T-helper 1 cell treated with Interleukin-12 subunit alpha and Interleukin-12 subunit beta and Interleukin-4 antibody, amounts not matched to agents 30 μg/mL and 1 μg/mL, for 36 hours (primary cell): Measurements from ENCODE around the gene FAAH.

Experiments
- H3K27ac Mint-ChIP-seq: one replicate; pipeline ENCODE4 v1.8.0; 2021; ENCODE audit warnings: mild to moderate bottlenecking, mixed read lengths
- H3K27me3 Mint-ChIP-seq: one replicate; pipeline ENCODE4 v1.8.0; 2021; ENCODE audit warnings: low read depth, mixed read lengths
- H3K36me3 Mint-ChIP-seq: one replicate; pipeline ENCODE4 v1.8.0; 2021; ENCODE audit warnings: low read depth, mixed read lengths
- H3K4me1 Mint-ChIP-seq: one replicate; pipeline ENCODE4 v1.8.0; 2021; ENCODE audit warnings: low read depth, mixed read lengths
- H3K4me3 Mint-ChIP-seq: one replicate; pipeline ENCODE4 v1.8.0; 2021; ENCODE audit warnings: mild to moderate bottlenecking, moderate library complexity, mixed read lengths
- H3K9me3 Mint-ChIP-seq: one replicate; pipeline ENCODE4 v1.8.0; 2021; ENCODE audit warnings: mixed read lengths

Gene FAAH

GRCh38 chr1:46406881-46407608, 12.9 kb downstream of the FAAH start:
- H3K27me3 Mint-ChIP-seq, result no peaks in the 10 kb centered on the region
- no peaks in the 10 kb centered on the region for H3K9me3 Mint-ChIP-seq
- no peak overlapping the region for H3K27ac Mint-ChIP-seq
- H3K36me3 Mint-ChIP-seq, result no peaks in the 10 kb centered on the region
- H3K4me3 Mint-ChIP-seq, result no peak overlapping the region
- no peaks in the 10 kb centered on the region for H3K4me1 Mint-ChIP-seq

GRCh38 chr1:46407636-46408035, 13.5 kb downstream of the FAAH start:
- Mint-ChIP-seq H3K36me3 (no peaks in the 10 kb centered on the region), H3K27ac (no peak overlapping the region), H3K9me3 (no peaks in the 10 kb centered on the region), H3K27me3 (no peaks in the 10 kb centered on the region), H3K4me1 (no peaks in the 10 kb centered on the region), H3K4me3 (no peak overlapping the region)

GRCh38 chr1:46408356-46409062, 14.4 kb downstream of the FAAH start:
- no peaks in the 10 kb centered on the region for H3K36me3 Mint-ChIP-seq
- H3K4me3 Mint-ChIP-seq, result no peak overlapping the region
- H3K27ac Mint-ChIP-seq, result peak overlapping the region; percentile 59
- no peaks in the 10 kb centered on the region for H3K27me3 Mint-ChIP-seq
- H3K9me3 Mint-ChIP-seq, result no peaks in the 10 kb centered on the region
- no peaks in the 10 kb centered on the region for H3K4me1 Mint-ChIP-seq

- no peak overlapping the region for H3K27ac Mint-ChIP-seq
- H3K9me3 Mint-ChIP-seq, result no peaks in the 10 kb centered on the region
- H3K4me1 Mint-ChIP-seq, result no peaks in the 10 kb centered on the region
- H3K27me3 Mint-ChIP-seq, result no peaks in the 10 kb centered on the region
- H3K36me3 Mint-ChIP-seq, result no peaks in the 10 kb centered on the region
- H3K4me3 Mint-ChIP-seq, result no peak overlapping the region
Measured at GRCh38 chr1:46409063-46409372, 14.9 kb downstream of the FAAH start.

GRCh38 chr1:46410156-46411009, 16.3 kb downstream of the FAAH start:
- H3K27me3 Mint-ChIP-seq, result no peaks in the 10 kb centered on the region
- no peaks in the 10 kb centered on the region for H3K9me3 Mint-ChIP-seq
- H3K4me1 Mint-ChIP-seq, result no peaks in the 10 kb centered on the region
- H3K4me3 Mint-ChIP-seq, result no peak overlapping the region
- H3K27ac Mint-ChIP-seq, result no peak overlapping the region
- H3K36me3 Mint-ChIP-seq, result no peaks in the 10 kb centered on the region

- no peaks in the 10 kb centered on the region for H3K36me3 Mint-ChIP-seq
- H3K9me3 Mint-ChIP-seq, result no peaks in the 10 kb centered on the region
- H3K4me3 Mint-ChIP-seq, result no peak overlapping the region
- no peaks in the 10 kb centered on the region for H3K27me3 Mint-ChIP-seq
- H3K27ac Mint-ChIP-seq, result no peak overlapping the region
- H3K4me1 Mint-ChIP-seq, result no peaks in the 10 kb centered on the region
Measured at GRCh38 chr1:46411010-46411405, 16.9 kb downstream of the FAAH start.

GRCh38 chr1:46411601-46412341, 17.7 kb downstream of the FAAH start:
- H3K4me3 Mint-ChIP-seq, result no peak overlapping the region
- no peaks in the 10 kb centered on the region for H3K4me1 Mint-ChIP-seq
- no peaks in the 10 kb centered on the region for H3K36me3 Mint-ChIP-seq
- no peaks in the 10 kb centered on the region for H3K9me3 Mint-ChIP-seq
- no peaks in the 10 kb centered on the region for H3K27me3 Mint-ChIP-seq
- H3K27ac Mint-ChIP-seq, result no peak overlapping the region

GRCh38 chr1:46412893-46413595, 18.9 kb downstream of the FAAH start:
- Mint-ChIP-seq H3K9me3 (no peaks in the 10 kb centered on the region), H3K4me3 (no peak overlapping the region), H3K4me1 (no peaks in the 10 kb centered on the region), H3K27ac (no peak overlapping the region), H3K27me3 (no peaks in the 10 kb centered on the region), H3K36me3 (no peaks in the 10 kb centered on the region)

- Mint-ChIP-seq H3K4me1 (no peaks in the 10 kb centered on the region), H3K4me3 (no peak overlapping the region), H3K27ac (no peak overlapping the region)
Measured at GRCh38 chr1:46413596-46413985, 19.5 kb downstream of the FAAH start.

GRCh38 chr1:46415514-46415913, 21.4 kb downstream of the FAAH start:
- no peaks in the 10 kb centered on the region for H3K36me3 Mint-ChIP-seq
- no peaks in the 10 kb centered on the region for H3K27me3 Mint-ChIP-seq
- H3K4me1 Mint-ChIP-seq, result no peaks in the 10 kb centered on the region
- no peaks in the 10 kb centered on the region for H3K9me3 Mint-ChIP-seq
- no peak overlapping the region for H3K4me3 Mint-ChIP-seq
- no peak overlapping the region for H3K27ac Mint-ChIP-seq

More at GRCh38 chr1:46413596-46413985, 19.5 kb downstream of the FAAH start:
- Mint-ChIP-seq H3K9me3 (no peaks in the 10 kb centered on the region), H3K27me3 (no peaks in the 10 kb centered on the region), H3K36me3 (no peaks in the 10 kb centered on the region)

GRCh38 chr1:46418976-46419375, 24.9 kb downstream of the FAAH start:
- Mint-ChIP-seq H3K27ac (no peak overlapping the region), H3K27me3 (no peaks in the 10 kb centered on the region), H3K4me3 (no peak overlapping the region), H3K4me1 (no peaks in the 10 kb centered on the region), H3K36me3 (no peaks in the 10 kb centered on the region), H3K9me3 (no peaks in the 10 kb centered on the region)

- no peak overlapping the region for H3K4me3 Mint-ChIP-seq
- H3K27me3 Mint-ChIP-seq, result no peaks in the 10 kb centered on the region
- H3K36me3 Mint-ChIP-seq, result no peaks in the 10 kb centered on the region
- H3K27ac Mint-ChIP-seq, result no peak overlapping the region
- no peaks in the 10 kb centered on the region for H3K9me3 Mint-ChIP-seq
- H3K4me1 Mint-ChIP-seq, result no peaks in the 10 kb centered on the region
Measured at GRCh38 chr1:46420533-46420915, 26.4 kb downstream of the FAAH start.

- Mint-ChIP-seq H3K27me3 (no peaks in the 10 kb centered on the region), H3K9me3 (no peaks in the 10 kb centered on the region), H3K4me1 (no peaks in the 10 kb centered on the region), H3K36me3 (no peaks in the 10 kb centered on the region), H3K4me3 (no peak overlapping the region), H3K27ac (no peak overlapping the region)
Measured at GRCh38 chr1:46421739-46422138, 27.6 kb downstream of the FAAH start.
